K562 (cell line): ENCODE data around the gene SLC8A1. TPM values are rescaled to one million over a fixed set of nuclear protein-coding genes. Genes with fewer than 3 reads are reported as not detected.

Source experiments
- ATAC-seq: fragments of 200-7000 bp; cut with Tn5 transposase; 3 replicates; pipeline ENCODE4 v1.9.1; 2020; ENCODE audit warnings: moderate library complexity
- BruUV-seq: library from RNA; stranded (reverse); fragments of 400-500 nt; replicated peaks from 2 replicates; lab custom pipeline; 2021; lab: Mats Ljungman, UMichigan
- CTCF ChIA-PET: fragments of 300-600 bp; formaldehyde crosslinking; extraction: SDS; loops from one replicate; lab custom pipeline; 2021; ENCODE audit warnings: low intra/inter-chr PET ratio; lab: Yijun Ruan, JAX
- POLR2A ChIA-PET: fragments of 300-600, 350-650 bp; sonication (Branson Sonifier 250); formaldehyde crosslinking; extraction: SDS; loops from one replicate; lab custom pipeline; 2021; ENCODE audit warnings: antibody characterized with exemption, inconsistent platforms; lab: Yijun Ruan, JAX
- DNase-seq, 4 experiments: peaks; one replicate each; pipeline versions ENCODE4 v3.0.0 to v3.0.0-alpha.2; 2011 to 2018; ENCODE audit warnings: low spot score in 3 of 4, mixed read lengths in 3 of 4; ENCODE audit errors: extremely low read depth in 1 of 4
- FAIRE-seq: peaks from 2 replicates; lab custom pipeline; 2011; peaks lifted over from hg19 to GRCh38; lab: Jason Lieb, UNC
- H2AFZ ChIP-seq: 2 replicates; pipeline ENCODE4 v1.6.0; 2011; ENCODE audit warnings: low read depth, low read length, control low read depth, inconsistent platforms
- H3K27ac ChIP-seq: fragments of 200-600 bp; 3 replicates; pipeline ENCODE4 v1.8.0; 2011; ENCODE audit warnings: low read depth, mild to moderate bottlenecking, control low read depth, inconsistent platforms, low read length, moderate library complexity, mixed read lengths; ENCODE audit errors: extremely low read depth
- H3K27me3 ChIP-seq, 2 experiments: fragments of 300-600 bp in 1 of 2; 2 replicates in 1 of 2; 3 replicates in 1 of 2; pipeline versions ENCODE4 v1.6.0 to v1.8.0; 2011; ENCODE audit warnings: inconsistent platforms in 2 of 2, low read length in 2 of 2, mild to moderate bottlenecking in 1 of 2, mixed read lengths in 1 of 2, moderate library complexity in 1 of 2; ENCODE audit not compliant: control insufficient read depth in 2 of 2, insufficient read depth in 2 of 2
- H3K36me3 ChIP-seq: fragments of 300-600 bp; 3 replicates; pipeline ENCODE4 v1.8.0; 2011; ENCODE audit warnings: mild to moderate bottlenecking, low read length, inconsistent platforms; ENCODE audit not compliant: control insufficient read depth, insufficient read depth
- H3K4me1 ChIP-seq, 2 experiments: fragments of 200-600 bp in 1 of 2; replicated peaks in 1 of 2; 2 replicates in 1 of 2; 3 replicates in 1 of 2; pipeline versions ENCODE4 v1.5.1 to v1.8.0; 2011; ENCODE audit warnings: inconsistent platforms in 2 of 2, low read length in 2 of 2, mild to moderate bottlenecking in 1 of 2, mixed read lengths in 1 of 2, moderate library complexity in 1 of 2; ENCODE audit not compliant: control insufficient read depth in 2 of 2, insufficient read depth in 2 of 2
- H3K4me2 ChIP-seq: 2 replicates; pipeline ENCODE4 v1.6.1; 2011; ENCODE audit warnings: low read length, control low read depth, inconsistent platforms, mixed read lengths; ENCODE audit not compliant: insufficient read depth
- H3K4me3 ChIP-seq: fragments of 200-600 bp; sonication (generic), shearing (Covaris generic); 2 replicates; pipeline ENCODE4 v1.5.1; 2016; ENCODE audit warnings: control low read depth, inconsistent platforms
- H3K79me2 ChIP-seq: fragments of 200-600 bp; 3 replicates; pipeline ENCODE4 v1.8.0; 2011; ENCODE audit warnings: low read length, inconsistent platforms; ENCODE audit not compliant: control insufficient read depth, insufficient read depth
- H3K9ac ChIP-seq, 2 experiments: 2 replicates each; pipeline versions ENCODE4 v1.6.0 to v1.6.1; 2011; ENCODE audit warnings: low read depth in 2 of 2, low read length in 2 of 2, control low read depth in 1 of 2, inconsistent platforms in 1 of 2, mild to moderate bottlenecking in 1 of 2, mixed read lengths in 1 of 2; ENCODE audit not compliant: insufficient read depth in 1 of 2
- H3K9me1 ChIP-seq: one replicate; pipeline ENCODE4 v1.6.0; 2011; ENCODE audit warnings: inconsistent platforms, mild to moderate bottlenecking, low read length, moderate library complexity; ENCODE audit not compliant: control insufficient read depth, insufficient read depth
- H3K9me3 ChIP-seq: replicated peaks from 2 replicates; pipeline ENCODE4 v1.5.1; 2011; ENCODE audit warnings: low read depth, low read length, inconsistent platforms; ENCODE audit not compliant: control insufficient read depth, insufficient read depth
- H4K20me1 ChIP-seq: replicated peaks from 2 replicates; pipeline ENCODE4 v1.6.1; 2011; ENCODE audit warnings: low read length, inconsistent platforms, mixed read lengths; ENCODE audit not compliant: control insufficient read depth, insufficient read depth
- BMI1 ChIP-seq: fragments of 150-350 bp; IDR thresholded peaks from 2 replicates; pipeline ENCODE4 v1.6.1; 2014; ENCODE audit warnings: low read length
- CHD1 ChIP-seq: fragments of 200-600 bp; sonication (generic); IDR thresholded peaks from one replicate; pipeline ENCODE4 v1.6.1; 2012; ENCODE audit warnings: mild to moderate bottlenecking, moderate library complexity, low read length, inconsistent platforms
- ELK1 ChIP-seq: sonication (generic); formaldehyde crosslinking; IDR thresholded peaks from 2 replicates; pipeline ENCODE4 v1.8.1; 2022; ENCODE audit warnings: missing genetic modification reagents
- FOS ChIP-seq: IDR thresholded peaks from 3 replicates; pipeline ENCODE4 v1.6.1; 2011; ENCODE audit not compliant: insufficient read length; ENCODE audit errors: extremely low read depth
- FOXK1 ChIP-seq: sonication (generic); formaldehyde crosslinking; IDR thresholded peaks from 2 replicates; pipeline ENCODE4 v1.8.0; 2022; ENCODE audit warnings: missing genetic modification reagents, mild to moderate bottlenecking, borderline replicate concordance
- PHF20 ChIP-seq: fragments of 450-650 bp; IDR thresholded peaks from 2 replicates; pipeline ENCODE4 v1.6.1; 2018; ENCODE audit not compliant: partially characterized antibody
- RFX7 ChIP-seq: fragments of 250-450 bp; sonication (Bioruptor Pico); IDR thresholded peaks from 2 replicates; pipeline ENCODE4 v1.5.1; 2021; ENCODE audit warnings: mild to moderate bottlenecking
- THAP7 ChIP-seq: fragments of 250-450 bp; sonication (Bioruptor Pico); IDR thresholded peaks from 2 replicates; pipeline ENCODE4 v1.5.0; 2021
- TOE1 ChIP-seq, 2 experiments: fragments of 450-650 bp in 1 of 2; sonication (generic) in 1 of 2; formaldehyde crosslinking in 1 of 2; IDR thresholded peaks; 2 replicates each; pipeline versions ENCODE4 v1.7.1 to v1.8.0; 2016 to 2022; ENCODE audit warnings: borderline replicate concordance in 2 of 2, mild to moderate bottlenecking in 2 of 2, antibody characterized with exemption in 1 of 2, inconsistent platforms in 1 of 2, low read depth in 1 of 2, missing genetic modification reagents in 1 of 2, moderate library complexity in 1 of 2
- ZNF764 ChIP-seq: fragments of 250-450 bp; sonication (Bioruptor Pico); IDR thresholded peaks from 2 replicates; pipeline ENCODE4 v1.4.0; 2020; ENCODE audit warnings: low read depth, mild to moderate bottlenecking, moderate library complexity
- WGBS: fragments of 100-300 bp; shearing (Covaris generic); methylation state at CpG from one replicate; pipeline ENCODE4 v1.1.6; 2016; ENCODE audit warnings: low coverage, mixed read lengths; ENCODE audit not compliant: insufficient coverage; ENCODE audit errors: missing lambda C conversion rate; 5-methylcytosine and 5-hydroxymethylcytosine counted together
- in situ Hi-C: fragments of 300-500 bp; cut with MboI; formaldehyde crosslinking; loops from 4 replicates; pipeline ENCODE4 v1.15.0; 2018; ENCODE audit warnings: inconsistent platforms, mixed read lengths
- intact Hi-C: fragments of 100-400 bp; cut with micrococcal nuclease; formaldehyde crosslinking; loops from 2 replicates; pipeline ENCODE4 v1.14.2; 2022
- polyA plus RNA-seq, 8 experiments: library from polyadenylated mRNA; depleted of rRNA in 4 of 8; stranded (reverse) in 5 of 8; unstranded in 3 of 8; fragments of >200 nt; fragmentation: Nextera tagmentation in 2 of 8; fragmentation: Illumina TruSeq in 1 of 8; extraction: Ambion mirVana in 2 of 8; extraction: Trizol in 1 of 8; gene quantifications; 2 replicates each; pipeline versions ENCODE4 v1.2.1 to v1.2.3, GENCODE V29; 2011 to 2014; ENCODE audit warnings: inconsistent platforms in 1 of 8, missing spikeins in 1 of 8
- total RNA-seq, 7 experiments: library from RNA; depleted of rRNA in 6 of 7; stranded (reverse); fragments of >200 nt in 6 of 7; fragmentation: Illumina TruSeq in 2 of 7; extraction: Trizol in 2 of 7; gene quantifications; 2 replicates each; pipeline versions ENCODE4 v1.2.1 to v1.2.3, GENCODE V29; 2011 to 2021; ENCODE audit warnings: low replicate concordance in 1 of 7
- TF ChIP-seq, protein P1 (sequence below): IDR thresholded peaks from 3 replicates; pipeline ENCODE4 v1.6.1; 2011; ENCODE audit warnings: borderline replicate concordance, mild to moderate bottlenecking; ENCODE audit not compliant: insufficient read length, insufficient read depth
- TF ChIP-seq, protein P2 (sequence below): sonication (generic); formaldehyde crosslinking; IDR thresholded peaks from 2 replicates; pipeline ENCODE4 v1.8.0; 2022; ENCODE audit warnings: mild to moderate bottlenecking, missing genetic modification reagents

The SLC8A1 gene
- total and polyA plus RNA-seq, 9 of the 15 experiments (the other 6 are each of a cell fraction or from before 2014, with no cell fraction given) = not detected

- TF ChIP-seq TOE1 (IDR thresholded peaks at IDR 0.05; ENCODE audit: borderline replicate concordance) (no peak), TOE1 (CRISPR knock-in tag; IDR thresholded peaks at IDR 0.05; ENCODE audit: borderline replicate concordance, low read depth) (no peak), PHF20 (no peak), FOXK1 (CRISPR knock-in tag) (no peak)
- TF ChIP-seq, protein P1, sequence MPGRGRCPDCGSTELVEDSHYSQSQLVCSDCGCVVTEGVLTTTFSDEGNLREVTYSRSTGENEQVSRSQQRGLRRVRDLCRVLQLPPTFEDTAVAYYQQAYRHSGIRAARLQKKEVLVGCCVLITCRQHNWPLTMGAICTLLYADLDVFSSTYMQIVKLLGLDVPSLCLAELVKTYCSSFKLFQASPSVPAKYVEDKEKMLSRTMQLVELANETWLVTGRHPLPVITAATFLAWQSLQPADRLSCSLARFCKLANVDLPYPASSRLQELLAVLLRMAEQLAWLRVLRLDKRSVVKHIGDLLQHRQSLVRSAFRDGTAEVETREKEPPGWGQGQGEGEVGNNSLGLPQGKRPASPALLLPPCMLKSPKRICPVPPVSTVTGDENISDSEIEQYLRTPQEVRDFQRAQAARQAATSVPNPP = no peak
Observed at GRCh38 chr2:40321822-40322221, 130.1 kb downstream of the SLC8A1 start (continued).

- intact Hi-C loops = no loop called here
- Histone ChIP-seq H3K27me3 (no peaks in the 10 kb centered on the region), H3K79me2 (no peaks in the 10 kb centered on the region), H3K9me1 (no peaks in the 10 kb centered on the region), H3K4me2 (no peak overlapping the region), H4K20me1 (no peaks in the 10 kb centered on the region), H3K27ac (no peak overlapping the region), H3K9ac (no peak overlapping the region), H2AFZ (no peak overlapping the region), H3K36me3 (no peaks in the 10 kb centered on the region), H3K4me3 (no peak overlapping the region), H3K9me3 (0 out of 2 replicates have a peak, but pooled peaks cover 2% of the 10 kb centered on the region), H3K4me1 (no peaks in the 10 kb centered on the region)
- in situ Hi-C loops = no loop called here
- 2% methylated on average over 7 of the region's 7 CpGs for WGBS
- DNase-seq (no peak), ATAC-seq (no peak), FAIRE-seq (no peak)
- POLR2A ChIA-PET = no interaction called here
- CTCF ChIA-PET = no interaction called here
- no TSS peak for BruUV-seq
- no peak for TF ChIP-seq CHD1
- TF ChIP-seq, protein P2, sequence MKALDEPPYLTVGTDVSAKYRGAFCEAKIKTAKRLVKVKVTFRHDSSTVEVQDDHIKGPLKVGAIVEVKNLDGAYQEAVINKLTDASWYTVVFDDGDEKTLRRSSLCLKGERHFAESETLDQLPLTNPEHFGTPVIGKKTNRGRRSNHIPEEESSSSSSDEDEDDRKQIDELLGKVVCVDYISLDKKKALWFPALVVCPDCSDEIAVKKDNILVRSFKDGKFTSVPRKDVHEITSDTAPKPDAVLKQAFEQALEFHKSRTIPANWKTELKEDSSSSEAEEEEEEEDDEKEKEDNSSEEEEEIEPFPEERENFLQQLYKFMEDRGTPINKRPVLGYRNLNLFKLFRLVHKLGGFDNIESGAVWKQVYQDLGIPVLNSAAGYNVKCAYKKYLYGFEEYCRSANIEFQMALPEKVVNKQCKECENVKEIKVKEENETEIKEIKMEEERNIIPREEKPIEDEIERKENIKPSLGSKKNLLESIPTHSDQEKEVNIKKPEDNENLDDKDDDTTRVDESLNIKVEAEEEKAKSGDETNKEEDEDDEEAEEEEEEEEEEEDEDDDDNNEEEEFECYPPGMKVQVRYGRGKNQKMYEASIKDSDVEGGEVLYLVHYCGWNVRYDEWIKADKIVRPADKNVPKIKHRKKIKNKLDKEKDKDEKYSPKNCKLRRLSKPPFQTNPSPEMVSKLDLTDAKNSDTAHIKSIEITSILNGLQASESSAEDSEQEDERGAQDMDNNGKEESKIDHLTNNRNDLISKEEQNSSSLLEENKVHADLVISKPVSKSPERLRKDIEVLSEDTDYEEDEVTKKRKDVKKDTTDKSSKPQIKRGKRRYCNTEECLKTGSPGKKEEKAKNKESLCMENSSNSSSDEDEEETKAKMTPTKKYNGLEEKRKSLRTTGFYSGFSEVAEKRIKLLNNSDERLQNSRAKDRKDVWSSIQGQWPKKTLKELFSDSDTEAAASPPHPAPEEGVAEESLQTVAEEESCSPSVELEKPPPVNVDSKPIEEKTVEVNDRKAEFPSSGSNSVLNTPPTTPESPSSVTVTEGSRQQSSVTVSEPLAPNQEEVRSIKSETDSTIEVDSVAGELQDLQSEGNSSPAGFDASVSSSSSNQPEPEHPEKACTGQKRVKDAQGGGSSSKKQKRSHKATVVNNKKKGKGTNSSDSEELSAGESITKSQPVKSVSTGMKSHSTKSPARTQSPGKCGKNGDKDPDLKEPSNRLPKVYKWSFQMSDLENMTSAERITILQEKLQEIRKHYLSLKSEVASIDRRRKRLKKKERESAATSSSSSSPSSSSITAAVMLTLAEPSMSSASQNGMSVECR (CRISPR knock-in tag) = no peak
- no peak for TF ChIP-seq ZNF764 (CRISPR knock-in tag)
- no peak for TF ChIP-seq FOS
- TF ChIP-seq BMI1 = no peak
- TF ChIP-seq RFX7 (CRISPR knock-in tag) = no peak
- TF ChIP-seq ELK1 (CRISPR knock-in tag) = no peak
- no peak for TF ChIP-seq THAP7
Observed at GRCh38 chr2:40321016-40321623, 130.8 kb downstream of the SLC8A1 start.
